MM.1S (cell line): ENCODE results near the gene PEX26.

Experiments
- DNase-seq: peaks from one replicate; pipeline ENCODE4 v3.0.0-alpha.2; 2015
- H2AFZ ChIP-seq: fragments of 300-600 bp; sonication (generic); 2 replicates; pipeline ENCODE4 v1.6.0; 2016; ENCODE audit warnings: antibody characterized with exemption, low read length
- H3F3A ChIP-seq: fragments of 300-600 bp; sonication (generic); 2 replicates; pipeline ENCODE4 v1.6.1; 2016; ENCODE audit warnings: mild to moderate bottlenecking, antibody characterized with exemption, low read length, moderate library complexity, mixed read lengths; ENCODE audit not compliant: insufficient read depth
- H3K27ac ChIP-seq: fragments of 300-600 bp; sonication (generic); 2 replicates; pipeline ENCODE4 v1.5.1; 2016; ENCODE audit warnings: mild to moderate bottlenecking, low read length
- H3K27me3 ChIP-seq: fragments of 300-600 bp; sonication (generic); replicated peaks from 2 replicates; pipeline ENCODE4 v1.6.0; 2016; ENCODE audit warnings: low read length; ENCODE audit not compliant: insufficient read depth
- H3K36me3 ChIP-seq: fragments of 300-600 bp; sonication (generic); replicated peaks from 2 replicates; pipeline ENCODE4 v1.6.1; 2016; ENCODE audit warnings: mild to moderate bottlenecking, low read length, mixed read lengths; ENCODE audit not compliant: insufficient read depth
- H3K4me1 ChIP-seq: fragments of 300-600 bp; sonication (generic); 2 replicates; pipeline ENCODE4 v1.6.1; 2016; ENCODE audit warnings: low read length, mixed read lengths
- H3K4me2 ChIP-seq: fragments of 300-600 bp; sonication (generic); 2 replicates; pipeline ENCODE4 v1.6.0; 2016; ENCODE audit warnings: low read depth, low read length
- H3K4me3 ChIP-seq: fragments of 300-600 bp; sonication (generic); 2 replicates; pipeline ENCODE4 v1.5.1; 2016; ENCODE audit warnings: low read length, mixed read lengths
- H3K79me2 ChIP-seq: fragments of 300-600 bp; sonication (generic); 2 replicates; pipeline ENCODE4 v1.6.1; 2016; ENCODE audit warnings: mixed run types, low read length, mixed read lengths
- H3K9ac ChIP-seq: fragments of 300-600 bp; sonication (generic); 2 replicates; pipeline ENCODE4 v1.6.1; 2016; ENCODE audit warnings: low read length, mixed read lengths
- H3K9me2 ChIP-seq: fragments of 300-600 bp; sonication (generic); replicated peaks from 2 replicates; pipeline ENCODE4 v1.6.1; 2016; ENCODE audit warnings: mild to moderate bottlenecking, low read length, mixed read lengths; ENCODE audit not compliant: insufficient read depth
- H3K9me3 ChIP-seq: fragments of 300-600 bp; sonication (generic); replicated peaks from 2 replicates; pipeline ENCODE4 v1.6.1; 2016; ENCODE audit warnings: mild to moderate bottlenecking, low read length, mixed read lengths; ENCODE audit not compliant: insufficient read depth
- H4K20me1 ChIP-seq: fragments of 300-600 bp; sonication (generic); 2 replicates; pipeline ENCODE4 v1.6.1; 2016; ENCODE audit warnings: mild to moderate bottlenecking, low read length, moderate library complexity, mixed read lengths; ENCODE audit not compliant: insufficient read depth
- CTCF ChIP-seq: fragments of 300-600 bp; sonication (generic); IDR thresholded peaks from 2 replicates; pipeline ENCODE4 v1.5.1; 2016; ENCODE audit warnings: antibody characterized with exemption, low read length, mixed read lengths
- EZH2 ChIP-seq: fragments of 300-600 bp; sonication (generic); optimal IDR thresholded peaks from 2 replicates; pipeline ENCODE3; 2017; ENCODE audit warnings: low read depth, mild to moderate bottlenecking, antibody characterized with exemption, low read length, mixed read lengths
- EZH2phosphoT487 ChIP-seq: fragments of 300-600 bp; sonication (generic); IDR thresholded peaks from 2 replicates; pipeline ENCODE4 v1.6.1; 2018; ENCODE audit warnings: antibody characterized with exemption, low read length

PEX26 gene

GRCh38 chr22:18044548-18045271 lies 33.1 kb upstream of the PEX26 start:
- Histone ChIP-seq H3K36me3 (no peaks in the 10 kb centered on the region), H3K27me3 (no peaks in the 10 kb centered on the region), H4K20me1 (no peaks in the 10 kb centered on the region), H3K9me2 (no peaks in the 10 kb centered on the region), H3K4me3 (no peak overlapping the region), H3K79me2 (no peaks in the 10 kb centered on the region), H3K4me1 (no peaks in the 10 kb centered on the region), H3K9me3 (no peaks in the 10 kb centered on the region), H2AFZ (no peak overlapping the region), H3K9ac (no peak overlapping the region), H3K4me2 (no peak overlapping the region), H3F3A (no peaks in the 10 kb centered on the region), H3K27ac (no peak overlapping the region)
- no peak for DNase-seq
- TF ChIP-seq CTCF (no peak), EZH2phosphoT487 (no peak), EZH2 (no peak)

- H3K9ac ChIP-seq = no peak overlapping the region
- H3K36me3 ChIP-seq = no peaks in the 10 kb centered on the region
- no peaks in the 10 kb centered on the region for H3K79me2 ChIP-seq
- H2AFZ ChIP-seq = no peak overlapping the region
- no peaks in the 10 kb centered on the region for H4K20me1 ChIP-seq
- H3K4me1 ChIP-seq = no peaks in the 10 kb centered on the region
- no peak for DNase-seq
- H3K9me2 ChIP-seq = no peaks in the 10 kb centered on the region
- H3F3A ChIP-seq = no peaks in the 10 kb centered on the region
- no peaks in the 10 kb centered on the region for H3K27me3 ChIP-seq
- TF ChIP-seq EZH2 (no peak), CTCF (no peak), EZH2phosphoT487 (no peak)
- H3K4me3 ChIP-seq = no peak overlapping the region
- no peak overlapping the region for H3K27ac ChIP-seq
- H3K4me2 ChIP-seq = no peak overlapping the region
- no peaks in the 10 kb centered on the region for H3K9me3 ChIP-seq
Measured at GRCh38 chr22:18045794-18046193, 32.0 kb upstream of the PEX26 start.

GRCh38 chr22:18048041-18048440 lies 29.7 kb upstream of the PEX26 start:
- no peak overlapping the region for H3K4me2 ChIP-seq

More at GRCh38 chr22:18048041-18048440, 29.7 kb upstream of the PEX26 start:
- no peaks in the 10 kb centered on the region for H3K27me3 ChIP-seq
- no peaks in the 10 kb centered on the region for H4K20me1 ChIP-seq
- H3K36me3 ChIP-seq = no peaks in the 10 kb centered on the region
- no peaks in the 10 kb centered on the region for H3F3A ChIP-seq
- TF ChIP-seq CTCF = no peak
- TF ChIP-seq EZH2 = no peak
- TF ChIP-seq EZH2phosphoT487 = no peak
- no peak overlapping the region for H3K9ac ChIP-seq
- no peak overlapping the region for H3K27ac ChIP-seq
- no peaks in the 10 kb centered on the region for H3K4me1 ChIP-seq
- H2AFZ ChIP-seq = no peak overlapping the region
- DNase-seq = no peak
- no peaks in the 10 kb centered on the region for H3K79me2 ChIP-seq
- no peaks in the 10 kb centered on the region for H3K9me3 ChIP-seq
- H3K4me3 ChIP-seq = no peak overlapping the region
- H3K9me2 ChIP-seq = no peaks in the 10 kb centered on the region
